HepG2 (cell line): ENCODE measurements around the gene C11orf68. TPM values are rescaled to one million over a fixed set of nuclear protein-coding genes. Genes with fewer than 3 reads are reported as not detected.
A peak's percentile ranks its signal among the peaks of the same experiment; 100 is the strongest.

Experiments
- CCAR2 ChIP-seq: fragments of 200-400 bp; formaldehyde crosslinking; optimal IDR thresholded peaks from 2 replicates; pipeline ENCODE3; 2018; ENCODE audit warnings: low read depth, mild to moderate bottlenecking, low read length, moderate library complexity
- FOXA1 ChIP-seq, 2 experiments: fragments of 450-650 bp in 1 of 2; sonication (generic) in 1 of 2; formaldehyde crosslinking in 1 of 2; IDR thresholded peaks; 2 replicates each; pipeline versions ENCODE4 v1.4.0 to v1.6.1; 2016 to 2020; ENCODE audit warnings: missing genetic modification reagents in 1 of 2
- FOXA3 ChIP-seq: IDR thresholded peaks from 2 replicates; pipeline ENCODE4 v1.6.1; 2016; ENCODE audit warnings: missing genetic modification reagents, missing compliant biosample characterization
- GTF3A ChIP-seq: sonication (generic); formaldehyde crosslinking; conservative IDR thresholded peaks from 2 replicates; pipeline ENCODE4 v1.4.0; 2020; ENCODE audit warnings: mild to moderate bottlenecking, missing genetic modification reagents
- HMGXB4 ChIP-seq, 2 experiments: sonication (generic) in 1 of 2; formaldehyde crosslinking in 1 of 2; IDR thresholded peaks; 2 replicates each; pipeline versions ENCODE4 v1.4.0 to v1.6.1; 2018 to 2020; ENCODE audit warnings: missing genetic modification reagents in 2 of 2, borderline replicate concordance in 1 of 2, low read depth in 1 of 2, mild to moderate bottlenecking in 1 of 2, missing biosample characterization in 1 of 2
- IRX3 ChIP-seq: sonication (generic); formaldehyde crosslinking; IDR thresholded peaks from 2 replicates; pipeline ENCODE4 v1.8.1; 2023; ENCODE audit warnings: mild to moderate bottlenecking, low read depth, missing genetic modification reagents, borderline replicate concordance
- LCORL ChIP-seq, 2 experiments: fragments of 450-650 bp in 1 of 2; sonication (generic) in 1 of 2; formaldehyde crosslinking in 1 of 2; IDR thresholded peaks; 2 replicates each; pipeline versions ENCODE4 v1.5.0 to v1.6.1; 2017 to 2020; ENCODE audit warnings: antibody characterized with exemption in 1 of 2, missing genetic modification reagents in 1 of 2
- PHB2 ChIP-seq: fragments of 450-650 bp; IDR thresholded peaks from 2 replicates; pipeline ENCODE4 v1.6.1; 2018; ENCODE audit not compliant: partially characterized antibody
- POLR2A ChIP-seq, 2 experiments: IDR thresholded peaks; 2 replicates each; pipeline ENCODE4 v1.6.1; 2011; ENCODE audit warnings: low read depth in 2 of 2, low read length in 2 of 2, mild to moderate bottlenecking in 1 of 2, moderate library complexity in 1 of 2; ENCODE audit not compliant: insufficient read depth in 1 of 2
- TBX3 ChIP-seq: fragments of 450-650 bp; IDR thresholded peaks from 2 replicates; pipeline ENCODE4 v1.6.1; 2017; ENCODE audit warnings: antibody characterized with exemption, mild to moderate bottlenecking, inconsistent platforms, borderline replicate concordance
- TSC22D2 ChIP-seq: sonication (generic); formaldehyde crosslinking; IDR thresholded peaks from 2 replicates; pipeline ENCODE4 v1.5.1; 2020; ENCODE audit warnings: missing genetic modification reagents, mild to moderate bottlenecking, borderline replicate concordance
- ZNF253 ChIP-seq: sonication (generic); formaldehyde crosslinking; IDR thresholded peaks from 2 replicates; pipeline ENCODE4 v1.8.0; 2022; ENCODE audit warnings: mild to moderate bottlenecking, missing genetic modification reagents, borderline replicate concordance
- ZNF263 ChIP-seq: sonication (generic); formaldehyde crosslinking; IDR thresholded peaks from 2 replicates; pipeline ENCODE4 v1.4.0; 2020; ENCODE audit warnings: missing genetic modification reagents
- ZNF557 ChIP-seq: sonication (generic); formaldehyde crosslinking; IDR thresholded peaks from 2 replicates; pipeline ENCODE4 v1.4.0; 2020; ENCODE audit warnings: missing genetic modification reagents
- ZNF564 ChIP-seq: sonication (generic); formaldehyde crosslinking; IDR thresholded peaks from 2 replicates; pipeline ENCODE4 v1.8.1; 2023; ENCODE audit warnings: mild to moderate bottlenecking, missing genetic modification reagents
- ZNF766 ChIP-seq: sonication (generic); formaldehyde crosslinking; IDR thresholded peaks from 2 replicates; pipeline ENCODE4 v1.5.0; 2020; ENCODE audit warnings: missing genetic modification reagents, borderline replicate concordance
- ZNF781 ChIP-seq: sonication (generic); formaldehyde crosslinking; IDR thresholded peaks from 2 replicates; pipeline ENCODE4 v1.5.1; 2020; ENCODE audit warnings: borderline replicate concordance, mild to moderate bottlenecking, missing genetic modification reagents; ENCODE audit errors: not compliant biosample characterization
- ZNF883 ChIP-seq: sonication (generic); formaldehyde crosslinking; IDR thresholded peaks from 2 replicates; pipeline ENCODE4 v1.5.1; 2020; ENCODE audit warnings: mild to moderate bottlenecking, missing genetic modification reagents; ENCODE audit errors: not compliant biosample characterization
- polyA plus RNA-seq, 8 experiments: library from polyadenylated mRNA; depleted of rRNA in 3 of 8; stranded (reverse) in 7 of 8; unstranded in 1 of 8; fragments of >200 nt; fragmentation: Illumina TruSeq in 4 of 8; extraction: Trizol in 4 of 8; gene quantifications; 2 replicates each; pipeline versions ENCODE4 v1.2.1 to v1.2.3, GENCODE V29; 2011 to 2016; ENCODE audit warnings: low read depth in 4 of 8, missing spikeins in 1 of 8, mixed read lengths in 1 of 8; ENCODE audit not compliant: insufficient read depth in 1 of 8
- total RNA-seq, 5 experiments: library from RNA; depleted of rRNA; stranded (reverse); fragments of >200 nt; fragmentation: Illumina TruSeq; extraction: Trizol; gene quantifications; 2 replicates each; pipeline ENCODE4 v1.2.3, GENCODE V29; 2016; ENCODE audit warnings: low read depth in 1 of 5
- TF ChIP-seq, protein P1 (sequence below): sonication (generic); formaldehyde crosslinking; IDR thresholded peaks from 2 replicates; pipeline ENCODE4 v1.5.1; 2020; ENCODE audit warnings: mild to moderate bottlenecking, missing genetic modification reagents, borderline replicate concordance
- TF ChIP-seq, protein P2 (sequence below): sonication (generic); formaldehyde crosslinking; IDR thresholded peaks from 2 replicates; pipeline ENCODE4 v1.8.1; 2023; ENCODE audit warnings: mild to moderate bottlenecking, moderate library complexity, missing genetic modification reagents

The C11orf68 gene
- total and polyA plus RNA-seq, 2 of the 13 experiments (the other 11 are each of a cell fraction or from before 2014, with no cell fraction given) = 8.4 to 28.3 TPM

DNA sequence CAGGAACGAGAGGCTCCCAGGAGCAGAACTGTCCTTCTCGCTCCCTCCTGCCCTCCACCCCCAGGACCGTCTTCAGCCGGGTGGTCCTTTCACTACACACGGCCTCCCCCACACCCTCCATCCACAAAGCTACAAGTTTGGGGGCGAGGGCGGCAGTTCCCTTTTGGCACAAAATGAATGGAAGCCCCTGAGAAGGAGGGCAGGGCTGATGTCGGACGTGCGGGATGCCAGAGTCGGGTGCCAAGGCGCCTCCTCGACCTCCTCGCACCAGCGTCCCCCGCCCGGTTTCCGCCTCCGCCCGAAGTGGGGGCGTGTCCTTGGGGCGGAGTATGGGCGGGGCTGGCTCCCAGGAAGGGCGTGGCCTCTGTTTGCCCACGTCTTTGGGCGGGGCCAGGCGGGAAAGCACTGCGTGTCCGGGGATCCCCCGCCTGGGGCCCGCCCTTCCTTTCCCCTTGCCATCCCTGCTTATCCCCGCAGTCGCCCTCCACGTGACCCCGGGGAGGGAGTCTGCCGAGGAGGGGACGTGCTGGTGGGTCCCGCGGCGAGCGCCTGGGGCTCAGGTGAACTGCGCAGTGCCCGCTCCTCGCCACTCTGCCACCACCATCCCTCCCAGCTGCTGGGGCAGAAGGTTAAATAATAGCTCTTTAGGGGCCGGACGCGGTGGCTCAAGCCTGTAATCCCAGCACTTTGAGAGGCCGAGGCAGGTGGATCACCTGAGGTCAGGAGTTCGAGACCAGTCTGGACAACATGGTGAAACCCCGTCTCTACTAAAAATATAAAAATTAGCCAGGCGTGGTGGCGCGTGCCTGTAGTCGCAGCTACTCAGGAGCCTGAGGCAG, 45.3 kb downstream of the C11orf68 start (continued):
- TF ChIP-seq HMGXB4 (CRISPR knock-in tag; IDR thresholded peaks at IDR 0.05; ENCODE audit: borderline replicate concordance in 1 of 2, low read depth in 1 of 2) (no peak), ZNF883 (CRISPR knock-in tag) (no peak), ZNF564 (CRISPR knock-in tag) (no peak), FOXA1 (IDR thresholded peaks at IDR 0.05) (no peak), FOXA1 (CRISPR knock-in tag; IDR thresholded peaks at IDR 0.05) (no peak), TBX3 (no peak), CCAR2 (no peak), IRX3 (CRISPR knock-in tag) (no peak), POLR2A (IDR thresholded peaks at IDR 0.05; ENCODE audit: insufficient read depth in 1 of 2, low read depth in 2 of 2, low read length in 2 of 2) (peak; percentile 15 to 77; a peak in 2 of 4 replicates), ZNF253 (CRISPR knock-in tag) (no peak), ZNF766 (no peak), TSC22D2 (no peak), PHB2 (no peak), ZNF781 (CRISPR knock-in tag) (no peak), ZNF557 (CRISPR knock-in tag) (no peak; the same call in 1 of the 2 replicates), FOXA3 (CRISPR knock-in tag) (peak; percentile 39; the same call in 1 of the 2 replicates), LCORL (IDR thresholded peaks at IDR 0.05) (no peak), LCORL (CRISPR knock-in tag; IDR thresholded peaks at IDR 0.05) (peak; percentile 65; the same call in 1 of the 2 replicates), ZNF263 (CRISPR knock-in tag) (no peak), GTF3A (CRISPR knock-in tag) (no peak)
- TF ChIP-seq, protein P1, sequence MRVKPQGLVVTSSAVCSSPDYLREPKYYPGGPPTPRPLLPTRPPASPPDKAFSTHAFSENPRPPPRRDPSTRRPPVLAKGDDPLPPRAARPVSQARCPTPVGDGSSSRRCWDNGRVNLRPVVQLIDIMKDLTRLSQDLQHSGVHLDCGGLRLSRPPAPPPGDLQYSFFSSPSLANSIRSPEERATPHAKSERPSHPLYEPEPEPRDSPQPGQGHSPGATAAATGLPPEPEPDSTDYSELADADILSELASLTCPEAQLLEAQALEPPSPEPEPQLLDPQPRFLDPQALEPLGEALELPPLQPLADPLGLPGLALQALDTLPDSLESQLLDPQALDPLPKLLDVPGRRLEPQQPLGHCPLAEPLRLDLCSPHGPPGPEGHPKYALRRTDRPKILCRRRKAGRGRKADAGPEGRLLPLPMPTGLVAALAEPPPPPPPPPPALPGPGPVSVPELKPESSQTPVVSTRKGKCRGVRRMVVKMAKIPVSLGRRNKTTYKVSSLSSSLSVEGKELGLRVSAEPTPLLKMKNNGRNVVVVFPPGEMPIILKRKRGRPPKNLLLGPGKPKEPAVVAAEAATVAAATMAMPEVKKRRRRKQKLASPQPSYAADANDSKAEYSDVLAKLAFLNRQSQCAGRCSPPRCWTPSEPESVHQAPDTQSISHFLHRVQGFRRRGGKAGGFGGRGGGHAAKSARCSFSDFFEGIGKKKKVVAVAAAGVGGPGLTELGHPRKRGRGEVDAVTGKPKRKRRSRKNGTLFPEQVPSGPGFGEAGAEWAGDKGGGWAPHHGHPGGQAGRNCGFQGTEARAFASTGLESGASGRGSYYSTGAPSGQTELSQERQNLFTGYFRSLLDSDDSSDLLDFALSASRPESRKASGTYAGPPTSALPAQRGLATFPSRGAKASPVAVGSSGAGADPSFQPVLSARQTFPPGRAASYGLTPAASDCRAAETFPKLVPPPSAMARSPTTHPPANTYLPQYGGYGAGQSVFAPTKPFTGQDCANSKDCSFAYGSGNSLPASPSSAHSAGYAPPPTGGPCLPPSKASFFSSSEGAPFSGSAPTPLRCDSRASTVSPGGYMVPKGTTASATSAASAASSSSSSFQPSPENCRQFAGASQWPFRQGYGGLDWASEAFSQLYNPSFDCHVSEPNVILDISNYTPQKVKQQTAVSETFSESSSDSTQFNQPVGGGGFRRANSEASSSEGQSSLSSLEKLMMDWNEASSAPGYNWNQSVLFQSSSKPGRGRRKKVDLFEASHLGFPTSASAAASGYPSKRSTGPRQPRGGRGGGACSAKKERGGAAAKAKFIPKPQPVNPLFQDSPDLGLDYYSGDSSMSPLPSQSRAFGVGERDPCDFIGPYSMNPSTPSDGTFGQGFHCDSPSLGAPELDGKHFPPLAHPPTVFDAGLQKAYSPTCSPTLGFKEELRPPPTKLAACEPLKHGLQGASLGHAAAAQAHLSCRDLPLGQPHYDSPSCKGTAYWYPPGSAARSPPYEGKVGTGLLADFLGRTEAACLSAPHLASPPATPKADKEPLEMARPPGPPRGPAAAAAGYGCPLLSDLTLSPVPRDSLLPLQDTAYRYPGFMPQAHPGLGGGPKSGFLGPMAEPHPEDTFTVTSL = 0 out of 2 replicates have a peak, but pooled peaks have one; percentile 20
- TF ChIP-seq, protein P2, sequence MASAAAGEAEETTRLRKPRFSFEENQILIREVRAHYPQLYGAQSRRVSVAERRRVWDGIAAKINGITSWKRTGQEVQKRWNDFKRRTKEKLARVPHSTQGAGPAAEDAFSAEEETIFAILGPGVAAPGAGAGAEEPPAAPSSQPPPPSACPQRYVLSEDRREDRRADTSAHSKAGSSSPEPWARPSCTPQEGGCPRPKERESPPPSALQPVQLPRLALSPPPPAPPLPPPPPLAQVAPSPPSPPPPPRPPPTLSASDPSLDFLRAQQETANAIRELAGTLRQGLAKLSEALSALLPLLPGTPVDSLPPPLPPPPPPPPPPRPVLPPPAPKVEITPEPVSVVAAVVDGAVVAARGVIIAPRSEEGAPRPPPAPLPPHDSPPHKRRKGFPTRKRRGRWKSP = no peak; the same call in 1 of the 2 replicates
